ENCODE measurements around the gene CEP131.
"Not testable (repeated sequence)": the region's sequence is repeated elsewhere in the genome, so short reads cannot be mapped to it uniquely, and the experiment has no call there.

The CEP131 gene

DNA sequence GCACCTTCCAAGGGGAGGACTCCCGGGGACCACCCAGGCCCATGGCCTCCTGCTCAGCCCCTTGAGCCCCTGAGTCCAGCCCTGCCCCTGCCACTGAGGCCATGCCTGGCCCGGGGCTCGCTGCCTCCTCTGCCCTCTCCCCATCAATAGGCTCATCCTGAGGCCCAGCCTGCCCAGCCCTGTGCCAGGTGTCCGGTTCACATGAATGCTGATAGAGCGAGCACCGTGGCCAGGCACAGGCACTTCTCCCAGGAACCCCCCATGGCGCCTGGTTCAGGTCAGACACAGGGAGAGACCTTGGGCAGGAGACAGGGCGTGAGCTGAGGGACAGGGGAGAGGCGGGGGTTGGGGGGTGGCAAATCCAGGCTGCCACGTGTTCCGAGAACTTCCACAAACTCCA is 60.3 kb downstream of the CEP131 start:
- DNase-seq: no peak

DNA sequence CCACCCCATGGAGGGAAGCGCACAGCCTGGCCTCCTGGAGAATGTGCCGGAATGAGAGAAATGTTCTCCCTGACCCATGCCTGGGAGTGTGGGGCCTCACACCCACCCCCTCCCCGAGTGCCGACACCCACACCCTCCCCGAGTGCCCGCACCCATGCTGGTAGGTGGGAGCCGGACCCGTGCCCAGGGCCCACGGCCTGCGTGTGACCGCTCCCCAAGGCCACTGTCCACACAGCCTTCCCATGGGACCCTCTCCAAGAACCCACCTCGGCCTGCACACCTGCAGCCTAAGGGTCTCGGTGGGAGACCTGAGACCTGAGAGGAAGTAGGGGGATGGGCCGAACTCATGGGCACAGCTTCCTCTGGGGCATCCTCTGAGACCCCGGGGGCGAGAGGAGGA is 60.8 kb downstream of the CEP131 start:
- no peak for DNase-seq

DNA sequence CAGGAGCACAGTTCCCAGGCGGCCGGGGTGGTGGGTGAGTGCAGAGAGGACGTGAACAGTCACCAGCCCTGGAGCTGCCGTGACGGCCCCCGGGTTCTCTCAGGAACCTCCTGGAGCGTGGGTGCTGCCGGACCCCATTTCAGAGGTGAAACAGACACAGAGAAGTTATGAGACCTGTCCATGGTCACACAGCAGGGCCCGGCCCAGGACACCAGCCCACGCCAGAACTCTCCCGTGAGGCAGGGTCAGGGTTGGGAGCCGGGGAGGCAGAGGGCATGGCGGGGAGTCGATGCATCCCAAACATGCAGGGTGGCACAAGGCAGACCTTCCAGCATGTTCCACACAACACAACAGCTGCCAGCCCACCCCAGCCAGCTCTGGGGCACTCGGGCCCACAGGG is 61.2 kb downstream of the CEP131 start:
- DNase-seq: no peak

GRCh38 chr17:81160747-81161453 is 61.9 kb downstream of the CEP131 start:
- no peak for DNase-seq

DNA sequence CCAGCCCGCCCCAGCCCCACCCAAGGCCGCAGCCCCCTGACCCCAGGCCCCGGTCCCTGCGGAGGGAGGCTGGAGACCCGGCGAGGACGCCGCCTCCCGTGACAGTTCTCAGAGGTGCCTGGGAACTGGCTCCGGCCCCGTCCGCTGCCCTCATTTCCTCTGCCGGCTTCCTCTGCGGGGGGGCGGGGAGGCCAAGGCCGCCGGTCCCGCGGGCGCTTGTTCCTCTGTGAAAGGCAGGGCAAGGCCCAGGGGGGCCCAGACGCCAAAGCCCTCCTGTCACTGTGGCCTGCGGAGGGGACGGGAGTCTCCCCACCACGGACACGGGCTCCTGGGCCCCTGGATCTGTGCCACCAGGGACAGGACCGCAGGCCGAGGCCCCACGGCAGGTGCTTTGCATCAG is 62.5 kb downstream of the CEP131 start:
- peak; percentile 43 for DNase-seq

- no peak for DNase-seq
Measured at GRCh38 chr17:81159611-81160265, 63.0 kb downstream of the CEP131 start.

- DNase-seq: no peak
Measured at GRCh38 chr17:81158688-81159590, 63.8 kb downstream of the CEP131 start.

- no peak for DNase-seq
Measured at GRCh38 chr17:81157848-81158687, 64.7 kb downstream of the CEP131 start.

GRCh38 chr17:81156866-81157805 is 65.6 kb downstream of the CEP131 start:
- no peak for DNase-seq

- no peak for DNase-seq
Measured at GRCh38 chr17:81154961-81155360, 67.8 kb downstream of the CEP131 start.

DNA sequence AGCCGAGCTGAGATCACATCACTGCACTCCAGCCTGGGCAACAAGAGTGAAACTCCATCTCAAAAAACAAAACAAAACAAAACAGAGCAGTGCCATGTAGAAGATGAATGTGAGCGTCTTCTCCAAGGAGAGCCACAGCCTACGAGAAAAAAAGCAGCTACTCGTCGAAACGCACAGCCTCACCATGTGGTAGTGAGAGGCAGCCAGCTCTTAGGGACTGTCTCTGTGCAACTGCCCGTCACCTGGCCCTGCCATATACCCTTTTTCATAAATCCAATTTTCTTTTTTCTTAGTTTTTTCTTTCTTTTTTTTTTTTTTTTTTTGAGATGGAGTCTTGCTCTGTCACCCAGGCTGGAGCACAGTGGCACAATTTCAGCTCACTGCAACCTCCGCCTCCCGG is 68.7 kb downstream of the CEP131 start:
- DNase-seq: not testable (repeated sequence)

GRCh38 chr17:81153340-81153803 is 69.4 kb downstream of the CEP131 start:
- no peak for DNase-seq

DNA sequence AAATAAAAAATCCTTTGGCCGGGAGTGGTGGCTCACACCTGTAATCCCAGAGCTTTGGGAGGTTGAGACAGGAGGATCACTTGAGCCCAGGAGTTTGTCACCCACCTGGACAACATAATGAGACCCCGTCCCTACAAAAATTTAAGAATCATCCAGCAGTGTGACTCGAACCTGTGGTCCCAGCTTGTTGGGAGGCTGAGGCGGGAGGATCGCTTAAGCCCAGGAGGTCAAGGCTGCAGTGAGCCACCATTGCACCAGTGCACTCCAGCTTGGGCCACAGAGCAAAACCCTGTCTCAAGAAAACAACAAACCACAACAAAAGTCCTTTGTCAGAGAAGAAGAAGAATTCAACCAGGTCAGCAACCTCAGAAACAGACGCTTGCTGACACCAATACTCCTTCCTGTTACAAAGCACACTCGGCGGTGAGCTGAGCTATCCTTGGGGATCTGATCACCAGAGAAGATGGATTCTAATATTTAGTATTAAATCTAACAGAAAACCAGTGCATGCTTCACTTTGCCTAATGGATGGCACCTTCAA is 70.4 kb downstream of the CEP131 start:
- no peak for DNase-seq

- no peak for DNase-seq
Measured at GRCh38 chr17:81151278-81151677, 71.5 kb downstream of the CEP131 start.

DNA sequence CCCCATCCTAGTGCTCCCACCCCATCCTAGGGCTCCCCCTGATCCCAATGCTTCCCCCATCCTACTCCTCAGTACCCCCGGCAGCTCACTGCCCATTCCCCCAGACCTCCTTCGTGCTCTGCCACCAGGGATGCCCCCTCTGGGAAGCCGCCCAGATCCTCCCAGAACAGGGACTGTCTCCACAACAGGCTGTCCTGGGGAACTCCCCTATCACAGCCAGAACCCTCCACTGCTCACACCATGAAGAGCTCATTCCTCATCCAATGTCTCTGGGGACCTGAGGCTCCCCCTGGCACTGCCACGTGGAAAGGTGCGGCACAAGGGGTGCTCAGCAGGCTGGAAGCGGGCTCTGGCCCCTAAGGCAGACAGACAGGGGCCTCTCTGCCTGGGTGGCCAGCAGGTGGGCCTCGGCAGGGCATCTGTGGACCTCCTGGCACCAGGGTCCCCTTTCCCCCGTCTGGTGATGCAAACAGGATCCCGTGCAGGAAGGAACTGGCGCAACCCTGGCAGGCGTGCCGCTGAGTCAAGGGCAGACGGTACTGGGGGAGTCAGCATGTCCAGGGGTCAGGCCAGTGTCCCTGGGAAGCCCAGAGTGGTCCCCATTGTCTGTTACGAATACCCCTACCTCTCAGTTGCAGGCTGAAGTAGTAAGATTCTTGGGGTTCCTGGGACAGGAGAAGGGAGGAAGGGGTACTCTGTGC is 72.2 kb downstream of the CEP131 start:
- peak; percentile 24 for DNase-seq

DNA sequence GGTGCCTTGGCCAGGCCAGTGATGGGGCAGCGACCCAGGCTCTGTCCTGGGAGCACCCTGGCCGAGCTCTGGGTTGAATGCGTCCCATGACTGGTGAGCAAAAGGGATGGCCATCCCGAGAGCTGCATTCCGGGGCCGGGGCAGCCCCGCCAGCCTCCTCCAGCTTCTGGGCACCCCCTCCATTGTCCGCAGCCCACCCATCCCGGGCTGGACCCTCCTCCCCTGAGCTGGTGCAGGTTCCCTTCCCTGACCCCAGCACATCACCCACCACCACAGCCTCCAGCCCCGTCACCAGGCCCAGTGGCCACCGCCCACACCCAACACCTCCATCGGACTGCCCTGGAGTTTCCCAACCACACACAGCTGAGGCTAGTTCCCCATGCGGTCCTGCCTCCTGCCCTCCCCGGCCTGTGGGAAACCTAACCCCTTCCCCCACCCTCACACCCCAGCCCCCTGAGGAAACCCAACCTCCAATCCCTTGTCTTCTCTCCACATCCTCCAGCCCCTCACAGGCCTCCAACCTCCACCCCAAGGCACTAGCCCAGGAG is 73.7 kb downstream of the CEP131 start:
- DNase-seq: peak; percentile 23

DNA sequence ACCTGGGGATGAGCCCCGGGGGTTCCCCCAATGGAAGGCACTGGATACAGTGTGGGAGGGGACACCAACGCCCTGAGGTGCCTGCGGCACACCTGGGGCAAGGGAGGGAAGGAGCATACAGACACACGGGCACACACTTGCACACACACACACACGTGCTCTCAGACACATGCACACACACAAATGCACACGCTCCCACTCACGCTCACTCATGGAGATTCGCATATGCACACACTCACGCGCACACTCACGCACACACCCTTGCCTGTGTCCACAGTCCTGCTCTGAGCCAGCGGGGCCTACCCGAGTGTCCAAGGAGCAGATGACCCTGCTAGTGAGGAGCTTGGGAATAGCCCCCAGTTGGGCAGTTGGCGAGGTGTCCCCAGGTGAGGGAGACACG is 74.2 kb downstream of the CEP131 start:
- no peak for DNase-seq

DNA sequence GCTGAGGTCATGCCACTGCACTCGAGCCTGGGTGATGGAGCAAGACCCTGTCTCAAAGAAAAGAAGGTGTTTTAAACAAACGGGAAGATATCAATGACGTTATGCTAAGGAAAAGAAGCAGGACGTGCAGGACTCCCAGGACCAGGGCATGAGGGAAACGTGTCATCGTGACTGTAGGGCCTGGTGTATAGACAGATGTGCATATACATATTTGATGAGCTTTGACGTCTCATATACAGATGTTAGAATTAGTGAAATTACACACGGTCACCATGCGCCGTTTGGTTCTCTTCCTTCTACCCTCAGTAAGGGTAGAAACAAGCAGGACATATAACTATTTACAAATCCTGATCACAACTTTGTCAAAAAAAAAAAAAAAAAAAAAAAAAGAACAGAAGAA is 75.1 kb downstream of the CEP131 start:
- DNase-seq: no peak

GRCh38 chr17:81146208-81146607 is 76.6 kb downstream of the CEP131 start:
- not testable (repeated sequence) for DNase-seq

GRCh38 chr17:81144423-81144781 is 78.4 kb downstream of the CEP131 start:
- no peak for DNase-seq

Data from hematopoietic multipotent progenitor cell treated with erythropoietin and hydrocortisone succinate and interleukin-3 and kit ligand, for 6 days (in vitro differentiated cells).